SU-DHL-6 (cell line): ENCODE data around the gene DGKB.

Source experiments
- H2AFZ ChIP-seq: fragments of 200-600 bp; sonication (generic); 2 replicates; pipeline ENCODE4 v1.6.1; 2014; ENCODE audit warnings: low read depth, mild to moderate bottlenecking, moderate library complexity, mixed read lengths, antibody characterized with exemption, low read length; ENCODE audit not compliant: severe bottlenecking
- H3F3A ChIP-seq: fragments of 200-600 bp; shearing (Covaris generic); 2 replicates; pipeline ENCODE4 v1.6.0; 2016; ENCODE audit warnings: antibody characterized with exemption, mild to moderate bottlenecking; ENCODE audit not compliant: insufficient read depth
- H3K27ac ChIP-seq: fragments of 200-600 bp; sonication (generic); 2 replicates; pipeline ENCODE4 v1.5.1; 2016; ENCODE audit warnings: low read depth, mild to moderate bottlenecking, low read length, moderate library complexity, mixed read lengths
- H3K27me3 ChIP-seq: fragments of 200-600 bp; sonication (generic), shearing (Covaris generic); 2 replicates; pipeline ENCODE4 v1.6.0; 2014; ENCODE audit warnings: mild to moderate bottlenecking, low read length
- H3K36me3 ChIP-seq: fragments of 200-600 bp; sonication (generic); 2 replicates; pipeline ENCODE4 v1.6.1; 2014; ENCODE audit warnings: mild to moderate bottlenecking, low read length, mixed read lengths
- H3K4me2 ChIP-seq: fragments of 300-600, 200-600 bp; shearing (Covaris generic), sonication (generic); 2 replicates; pipeline ENCODE4 v1.6.0; 2014; ENCODE audit warnings: low read length, low read depth, mild to moderate bottlenecking; ENCODE audit not compliant: poor library complexity, severe bottlenecking
- H3K4me3 ChIP-seq: fragments of 200-600 bp; sonication (generic); 2 replicates; pipeline ENCODE4 v1.5.1; 2014; ENCODE audit warnings: antibody characterized with exemption, low read length, mild to moderate bottlenecking, mixed read lengths; ENCODE audit not compliant: insufficient read depth, poor library complexity, severe bottlenecking
- H3K79me2 ChIP-seq: fragments of 200-600 bp; sonication (generic); 2 replicates; pipeline ENCODE4 v1.6.1; 2014; ENCODE audit warnings: mild to moderate bottlenecking, low read length, moderate library complexity; ENCODE audit not compliant: insufficient read depth
- H3K9ac ChIP-seq: fragments of 200-600 bp; sonication (generic); 2 replicates; pipeline ENCODE4 v1.7.0; 2014; ENCODE audit warnings: mild to moderate bottlenecking, low read length
- H3K9me2 ChIP-seq: fragments of 200-600 bp; sonication (generic); replicated peaks from 2 replicates; pipeline ENCODE4 v1.6.1; 2014; ENCODE audit warnings: low read length; ENCODE audit not compliant: insufficient read depth
- H3K9me3 ChIP-seq: fragments of 200-600 bp; sonication (generic); 2 replicates; pipeline ENCODE4 v1.6.1; 2014; ENCODE audit warnings: low read length, mixed read lengths; ENCODE audit not compliant: insufficient read depth
- H4K20me1 ChIP-seq: fragments of 200-600 bp; sonication (generic); 2 replicates; pipeline ENCODE4 v1.6.1; 2014; ENCODE audit warnings: low read depth, mild to moderate bottlenecking, antibody characterized with exemption, low read length, moderate library complexity, mixed read lengths
- CTCF ChIP-seq: fragments of 200-600 bp; sonication (generic); IDR thresholded peaks from one replicate; pipeline ENCODE4 v1.5.1; 2017; ENCODE audit warnings: antibody characterized with exemption, mild to moderate bottlenecking, low read length, moderate library complexity; ENCODE audit not compliant: insufficient read depth, poor library complexity, severe bottlenecking
- EZH2phosphoT487 ChIP-seq: fragments of 200-600 bp; sonication (generic), shearing (Covaris generic); conservative IDR thresholded peaks from 2 replicates; pipeline ENCODE4 v1.6.1; 2018; ENCODE audit warnings: mild to moderate bottlenecking, antibody characterized with exemption, low read length, moderate library complexity, mixed read lengths

The DGKB gene

GRCh38 chr7:14368285-14368684, 534.3 kb downstream of the DGKB start:
- no peaks in the 10 kb centered on the region for H3K9me3 ChIP-seq
- TF ChIP-seq EZH2phosphoT487: no peak
- TF ChIP-seq CTCF: no peak

DNA sequence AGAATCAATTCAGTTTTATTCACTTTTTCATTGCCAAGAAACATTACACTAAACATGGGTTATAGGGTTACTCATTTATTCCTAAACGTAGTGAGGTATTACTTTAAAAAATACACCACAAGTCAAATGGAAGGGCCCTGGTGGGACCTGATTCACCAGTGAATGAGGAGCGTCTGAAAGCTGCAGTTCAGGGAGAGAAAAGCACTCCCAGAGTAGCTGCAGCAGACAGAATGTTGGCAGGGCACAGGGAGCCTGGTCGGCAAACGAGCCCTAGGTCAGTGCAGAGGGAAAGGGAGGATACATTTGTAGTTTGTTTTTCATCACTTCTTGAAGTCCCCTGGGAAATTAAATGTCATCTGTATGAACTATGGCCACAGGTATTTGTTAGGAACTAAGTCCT, 551.4 kb downstream of the DGKB start:
- Histone ChIP-seq H3K9me3 (no peaks in the 10 kb centered on the region), H3K79me2 (no peaks in the 10 kb centered on the region), H3K4me3 (no peak overlapping the region), H3K36me3 (no peaks in the 10 kb centered on the region), H3K4me2 (no peak overlapping the region), H3K9ac (no peak overlapping the region), H2AFZ (no peak overlapping the region), H3K9me2 (no peaks in the 10 kb centered on the region), H3F3A (no peaks in the 10 kb centered on the region), H4K20me1 (no peaks in the 10 kb centered on the region), H3K27ac (no peak overlapping the region), H3K27me3 (no peaks in the 10 kb centered on the region)
- TF ChIP-seq CTCF: no peak
- TF ChIP-seq EZH2phosphoT487: no peak

More at GRCh38 chr7:14368285-14368684, 534.3 kb downstream of the DGKB start:
- no peaks in the 10 kb centered on the region for H3K36me3 ChIP-seq
- H4K20me1 ChIP-seq: no peaks in the 10 kb centered on the region
- H3K27ac ChIP-seq: no peak overlapping the region
- H3K9me2 ChIP-seq: no peaks in the 10 kb centered on the region
- no peak overlapping the region for H3K9ac ChIP-seq
- no peak overlapping the region for H3K4me2 ChIP-seq
- no peaks in the 10 kb centered on the region for H3K27me3 ChIP-seq
- no peak overlapping the region for H3K4me3 ChIP-seq
- H3K79me2 ChIP-seq: no peaks in the 10 kb centered on the region
- H2AFZ ChIP-seq: no peak overlapping the region
- H3F3A ChIP-seq: no peaks in the 10 kb centered on the region

GRCh38 chr7:14341200-14341775, 561.3 kb downstream of the DGKB start:
- Histone ChIP-seq H3F3A (no peaks in the 10 kb centered on the region), H3K9ac (no peak overlapping the region), H2AFZ (no peak overlapping the region), H3K27ac (no peak overlapping the region), H3K4me2 (no peak overlapping the region), H3K27me3 (no peaks in the 10 kb centered on the region), H3K4me3 (no peak overlapping the region), H3K36me3 (no peaks in the 10 kb centered on the region), H3K9me2 (no peaks in the 10 kb centered on the region), H4K20me1 (no peaks in the 10 kb centered on the region), H3K9me3 (no peaks in the 10 kb centered on the region), H3K79me2 (no peaks in the 10 kb centered on the region)
- TF ChIP-seq CTCF (no peak), EZH2phosphoT487 (no peak)
